Common myeloid progenitor, CD34-positive (primary cell): ENCODE data around the gene TMEM198.

ENCODE experiments used
- CTCF ChIA-PET: fragments of 350-600 bp; sonication (Branson Sonifier 250); formaldehyde crosslinking; loops from one replicate; lab custom pipeline; 2021; ENCODE audit warnings: antibody characterized with exemption; lab: Charles Lee
- POLR2A ChIA-PET: fragments of 350-600 bp; sonication (Branson Sonifier 250); formaldehyde crosslinking; loops from one replicate; lab custom pipeline; 2021; ENCODE audit warnings: antibody characterized with exemption; lab: Charles Lee
- DNase-seq, 3 donors: peaks; one replicate each; pipeline versions ENCODE4 v3.0.0 to v3.0.0-alpha.2; 2013
- H3K27ac ChIP-seq, 2 experiments: 1 replicate in 1 of 2; 2 replicates in 1 of 2; pipeline ENCODE4 v1.7.0; 2013; ENCODE audit warnings: inconsistent platforms in 2 of 2, low read length in 2 of 2, mild to moderate bottlenecking in 2 of 2, low read depth in 1 of 2, moderate library complexity in 1 of 2; ENCODE audit not compliant: severe bottlenecking in 2 of 2, insufficient read depth in 1 of 2, poor library complexity in 1 of 2
- H3K27me3 ChIP-seq, 5 experiments: replicated peaks in 2 of 5; 1 replicate in 3 of 5; 2 replicates in 2 of 5; pipeline versions ENCODE4 v1.6.1 to v1.7.0; 2013; ENCODE audit warnings: low read length in 4 of 5, mild to moderate bottlenecking in 2 of 5, moderate library complexity in 2 of 5, inconsistent platforms in 1 of 5; ENCODE audit not compliant: insufficient read depth in 5 of 5, control insufficient read depth in 4 of 5
- H3K36me3 ChIP-seq, 4 experiments: 1 replicate in 2 of 4; 2 replicates in 2 of 4; pipeline versions ENCODE4 v1.6.1 to v1.7.0; 2013; ENCODE audit warnings: low read length in 3 of 4, control low read depth in 1 of 4, mild to moderate bottlenecking in 1 of 4; ENCODE audit not compliant: control insufficient read depth in 4 of 4, insufficient read depth in 4 of 4
- H3K4me1 ChIP-seq, 4 experiments: 1 replicate in 3 of 4; 2 replicates in 1 of 4; pipeline versions ENCODE4 v1.6.1 to v1.7.1; 2013; ENCODE audit warnings: low read length in 3 of 4, mild to moderate bottlenecking in 3 of 4, control low read depth in 1 of 4, inconsistent platforms in 1 of 4, moderate library complexity in 1 of 4; ENCODE audit not compliant: control insufficient read depth in 4 of 4, insufficient read depth in 4 of 4; ENCODE audit errors: control extremely low read depth in 1 of 4
- H3K4me3 ChIP-seq, 7 experiments: 1 replicate in 4 of 7; 2 replicates in 3 of 7; pipeline versions ENCODE4 v1.5.1 to v1.7.0; 2013; ENCODE audit warnings: mild to moderate bottlenecking in 7 of 7, low read length in 6 of 7, moderate library complexity in 6 of 7, inconsistent platforms in 2 of 7, low read depth in 2 of 7, control low read depth in 1 of 7; ENCODE audit not compliant: insufficient read depth in 4 of 7, control insufficient read depth in 1 of 7; ENCODE audit errors: extremely low read depth in 1 of 7
- H3K9me3 ChIP-seq, 5 experiments: 1 replicate in 4 of 5; 2 replicates in 1 of 5; pipeline versions ENCODE4 v1.6.1 to v1.7.1; 2013; ENCODE audit warnings: low read length in 4 of 5, mild to moderate bottlenecking in 2 of 5, inconsistent platforms in 1 of 5, low read depth in 1 of 5, moderate library complexity in 1 of 5; ENCODE audit not compliant: control insufficient read depth in 4 of 5, insufficient read depth in 2 of 5; ENCODE audit errors: control extremely low read depth in 1 of 5
- WGBS: methylation state at CpG from one replicate; pipeline ENCODE4 v1.1.5; 2013; ENCODE audit not compliant: insufficient coverage; 5-methylcytosine and 5-hydroxymethylcytosine counted together

TMEM198 gene

DNA sequence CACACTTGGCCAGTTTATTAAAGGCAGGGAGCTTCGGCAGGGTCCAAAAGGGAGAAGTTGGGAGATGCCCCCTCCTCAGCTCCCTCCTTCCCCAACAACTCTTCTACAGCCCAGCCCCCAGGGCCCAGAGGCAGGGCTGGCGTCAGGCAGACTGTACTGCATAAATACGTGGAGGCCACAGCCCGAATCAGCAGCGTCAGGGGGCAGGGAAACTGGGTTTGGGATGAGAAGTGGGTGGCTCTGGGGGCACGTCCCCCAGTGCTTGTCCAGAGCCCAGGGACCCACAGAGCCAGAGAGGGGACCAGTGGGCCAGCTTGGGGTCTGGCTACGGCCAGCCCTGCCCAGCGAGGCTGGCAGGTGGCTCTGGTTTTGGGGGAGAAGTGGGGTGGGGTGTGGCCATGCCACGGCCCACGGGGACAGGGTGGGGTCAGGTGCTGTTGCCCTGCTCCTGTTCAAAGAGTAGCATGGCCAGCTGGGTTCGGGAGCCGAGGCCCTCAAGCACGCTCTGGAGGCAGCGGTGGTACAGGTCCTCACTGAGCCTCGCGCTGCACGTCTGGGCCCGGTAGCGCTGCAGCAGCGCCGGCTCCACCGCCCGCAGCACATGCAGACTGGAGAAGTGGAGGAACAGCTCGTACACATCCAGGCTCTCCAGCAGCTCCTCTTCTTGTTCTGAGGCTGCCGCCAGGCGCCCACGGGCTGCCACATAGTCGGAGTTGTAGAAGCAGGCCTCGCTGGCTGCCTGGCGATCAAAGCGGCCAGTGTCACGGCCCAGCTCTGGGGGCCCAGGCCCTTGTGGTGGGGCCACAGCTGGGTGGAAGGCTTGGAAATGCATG is 4.7 kb upstream of the TMEM198 start:
- DNase-seq = no peak
- H3K4me1 ChIP-seq = peaks cover 0 to 24% (median 20%) of the 10 kb centered on the region in 4 experiments
- ChIA-PET POLR2A (no interaction called here), CTCF (interaction anchor here (0.6 to 43.1 kb wide), 9 partner anchors 12 to 151 kb away, joined by 3 to 1724 read pairs (median 37); partner anchors contain the start of genes ASIC4 and GMPPA)
- peaks cover 0 to 15% (median 14%) of the 10 kb centered on the region in 5 experiments for H3K27me3 ChIP-seq
- no peaks in the 10 kb centered on the region for H3K36me3 ChIP-seq
- H3K4me3 ChIP-seq = no peak overlapping the region
- 98% methylated on average over 27 of the region's 32 CpGs for WGBS
- H3K27ac ChIP-seq = no peak overlapping the region
- no peaks in the 10 kb centered on the region for H3K9me3 ChIP-seq

DNA sequence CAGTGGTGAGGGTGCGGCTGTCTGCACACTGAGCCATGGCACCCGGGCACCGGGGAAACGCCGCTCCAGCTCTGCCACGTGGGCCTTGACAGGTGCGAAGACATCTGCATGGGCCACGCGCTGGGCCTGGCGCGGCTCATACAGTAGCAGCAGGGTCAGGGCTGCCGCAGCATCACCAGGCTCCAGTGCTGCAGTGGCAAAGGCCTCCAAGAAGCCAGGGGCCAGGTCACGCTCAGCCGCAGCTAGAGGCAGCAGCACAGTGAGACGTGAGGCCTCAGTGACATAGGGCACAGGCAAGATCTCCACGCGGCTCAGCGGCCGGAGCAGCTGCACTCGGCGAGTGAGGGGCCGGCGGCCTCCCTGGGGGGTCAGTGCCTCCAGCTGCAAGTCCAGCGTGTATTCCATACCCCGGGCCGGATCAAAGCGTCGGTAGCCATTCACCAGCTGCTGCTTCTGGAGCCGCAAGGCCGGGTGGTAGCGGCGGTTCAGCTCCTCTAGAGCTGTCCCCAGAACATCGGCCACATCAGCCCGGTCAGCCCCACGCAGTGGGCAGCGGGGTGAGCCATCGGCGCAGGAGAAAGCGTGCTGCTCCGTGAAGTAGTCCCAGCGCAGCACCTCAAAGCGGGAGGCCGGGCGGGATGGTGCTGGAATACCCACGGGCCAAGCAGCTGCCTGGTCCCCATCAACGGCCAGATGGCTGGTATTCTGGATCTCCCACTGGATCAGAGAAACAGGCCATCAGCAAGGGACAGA is 3.7 kb upstream of the TMEM198 start:
- CTCF ChIA-PET = interaction anchor here (1.0 to 43.1 kb wide), 15 partner anchors 12 to 150 kb away, joined by 3 to 1724 read pairs (median 13); partner anchors contain the start of genes ASIC4, GMPPA, INHA and OBSL1
- Histone ChIP-seq H3K4me1 (peaks cover 0 to 29% (median 23%) of the 10 kb centered on the region in 4 experiments), H3K4me3 (no peak overlapping the region), H3K27me3 (peaks cover 0 to 23% (median 22%) of the 10 kb centered on the region in 5 experiments), H3K9me3 (no peaks in the 10 kb centered on the region), H3K36me3 (no peaks in the 10 kb centered on the region), H3K27ac (no peak overlapping the region)
- WGBS = 97% methylated on average over 45 of the region's 46 CpGs
- POLR2A ChIA-PET = no interaction called here
- DNase-seq = no peak

DNA sequence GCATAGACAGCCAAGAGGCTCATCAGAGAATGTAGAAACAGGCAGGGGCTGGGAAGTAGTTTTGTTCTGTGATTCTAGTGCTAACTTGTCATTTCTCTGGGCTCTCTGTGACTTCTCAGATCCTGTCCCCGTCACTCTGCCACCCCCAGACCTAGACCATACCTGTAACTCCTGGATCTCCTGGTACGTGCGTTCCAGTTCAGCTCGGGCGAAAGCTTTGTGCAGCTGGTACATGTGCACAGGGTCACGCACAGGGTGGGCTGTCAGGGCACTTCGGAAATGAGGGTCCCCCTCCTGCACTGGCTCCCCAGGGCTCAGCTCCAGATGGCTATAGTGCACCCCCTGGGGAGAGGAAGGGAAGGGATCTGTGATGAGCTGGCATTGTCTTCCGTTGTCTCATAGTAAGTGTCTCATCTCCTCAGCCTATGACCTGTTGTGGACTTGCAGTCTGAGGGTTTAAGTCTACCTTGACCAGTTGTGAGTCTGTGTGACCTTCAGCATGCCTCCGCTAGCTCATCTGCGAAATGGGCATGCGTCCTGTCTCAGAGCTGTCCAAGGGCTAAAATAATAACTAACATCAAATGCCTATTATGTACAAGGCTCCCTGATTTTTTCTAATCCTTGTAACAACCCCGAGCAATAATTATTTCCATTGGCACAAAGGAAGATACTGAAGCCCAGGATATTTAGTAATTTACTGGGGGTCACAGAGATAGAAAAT is 2.9 kb upstream of the TMEM198 start:
- CTCF ChIA-PET = interaction anchor here (0.7 to 43.1 kb wide), 26 partner anchors 8 to 238 kb away, joined by 3 to 1724 read pairs (median 6); partner anchors contain the start of genes ASIC4, DNPEP, GMPPA and INHA
- H3K4me3 ChIP-seq = no peak overlapping the region
- H3K27ac ChIP-seq = no peak overlapping the region
- peaks cover 0 to 29% (median 23%) of the 10 kb centered on the region in 4 experiments for H3K4me1 ChIP-seq
- POLR2A ChIA-PET = no interaction called here
- H3K27me3 ChIP-seq = peaks cover 0 to 32% (median 27%) of the 10 kb centered on the region in 5 experiments
- H3K36me3 ChIP-seq = no peaks in the 10 kb centered on the region
- H3K9me3 ChIP-seq = no peaks in the 10 kb centered on the region
- WGBS = 88% methylated on average over 7 of the region's 12 CpGs
- no peak for DNase-seq

DNA sequence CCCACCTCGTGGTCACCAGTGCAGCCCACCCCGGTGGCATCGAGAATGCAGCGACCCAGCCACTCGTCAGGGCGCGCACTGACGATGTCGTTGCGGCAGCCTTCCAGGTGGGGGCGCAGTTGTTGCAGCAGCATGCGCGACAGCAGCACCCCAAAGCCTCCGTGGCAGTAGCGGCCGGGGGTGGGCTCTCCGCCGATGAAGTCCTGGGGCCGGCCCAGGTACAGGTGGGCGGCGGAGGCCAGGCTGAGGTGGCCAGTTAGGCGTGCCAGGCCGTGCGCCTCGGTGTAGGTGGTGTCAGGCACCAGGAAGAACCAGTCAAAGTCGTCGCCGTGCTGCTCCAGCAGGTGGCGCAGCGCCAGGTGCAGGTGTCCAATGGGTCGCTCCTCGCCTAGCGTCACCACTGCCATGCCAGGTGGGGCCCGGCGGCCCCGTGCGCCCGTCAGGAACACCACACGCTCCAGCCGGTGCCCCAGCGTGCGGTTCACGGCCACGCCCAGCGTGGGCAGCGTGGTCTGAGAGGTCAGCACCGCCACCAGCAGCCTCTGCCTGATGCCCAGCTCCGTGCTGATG is 2.1 kb upstream of the TMEM198 start:
- Histone ChIP-seq H3K4me3 (peak overlapping the region in 6 of 7 experiments; percentile 17 to 80 (median 62)), H3K27me3 (peaks cover 0 to 36% (median 24%) of the 10 kb centered on the region in 5 experiments), H3K36me3 (no peaks in the 10 kb centered on the region), H3K9me3 (no peaks in the 10 kb centered on the region), H3K27ac (no peak overlapping the region), H3K4me1 (peaks cover 0 to 29% (median 23%) of the 10 kb centered on the region in 4 experiments)
- DNase-seq = peak; percentile 84 to 88 (median 88)
- ChIA-PET CTCF (interaction anchor here (0.6 to 43.1 kb wide), 30 partner anchors 8 to 246 kb away, joined by 3 to 1724 read pairs (median 4); partner anchors contain the start of genes ASIC4, DNPEP, GMPPA and INHA), POLR2A (no interaction called here)
- WGBS = under 1% methylated on average over 31 of the region's 48 CpGs

DNA sequence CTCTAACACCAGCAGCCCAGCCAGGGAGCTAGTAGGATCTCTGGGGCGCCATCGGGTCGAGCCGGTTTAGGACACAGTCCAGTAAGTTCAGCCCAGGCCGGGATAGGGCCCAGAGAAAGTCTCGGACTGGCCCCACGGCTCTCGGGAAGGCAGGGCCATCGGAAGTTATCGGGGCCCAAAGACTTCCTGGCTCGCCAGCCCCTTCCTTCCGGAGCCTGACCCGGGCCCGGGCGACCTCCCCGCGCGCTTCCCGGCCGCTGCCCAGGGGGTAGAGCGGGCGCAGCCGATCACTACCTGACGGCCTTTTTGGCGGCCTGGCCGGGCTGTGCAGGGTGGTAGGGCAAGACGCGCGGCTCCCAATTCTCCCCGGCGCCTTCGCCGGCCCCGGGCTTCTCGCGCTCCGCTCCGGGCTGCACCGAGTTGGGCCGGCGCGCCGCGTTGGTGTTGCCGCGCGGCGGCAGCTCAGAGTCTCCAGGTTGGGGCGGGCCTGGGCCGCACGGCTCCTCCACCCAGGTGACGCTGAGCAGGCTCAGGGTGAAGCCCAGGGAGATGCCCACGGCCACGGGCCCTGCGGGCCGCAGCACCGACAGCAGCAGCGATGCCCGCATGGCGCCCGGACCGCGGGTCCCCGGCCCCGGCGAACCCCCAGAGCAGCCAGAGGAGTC is 765 bp upstream of the TMEM198 start:
- ChIA-PET POLR2A (no interaction called here), CTCF (interaction anchor here (0.9 to 43.1 kb wide), 10 partner anchors 9 to 156 kb away, joined by 3 to 1724 read pairs (median 30); partner anchors contain the start of genes ASIC4, DNPEP, GMPPA and INHA)
- Histone ChIP-seq H3K27ac (no peak overlapping the region), H3K9me3 (no peaks in the 10 kb centered on the region), H3K36me3 (no peaks in the 10 kb centered on the region), H3K4me3 (peak overlapping the region; percentile 19 to 79 (median 62)), H3K4me1 (peaks cover 0 to 29% (median 23%) of the 10 kb centered on the region in 4 experiments), H3K27me3 (peaks cover 0 to 38% (median 22%) of the 10 kb centered on the region in 5 experiments)
- peak in 1 of 3 donors; percentile 15 for DNase-seq
- under 1% methylated on average over 54 of the region's 66 CpGs for WGBS

DNA sequence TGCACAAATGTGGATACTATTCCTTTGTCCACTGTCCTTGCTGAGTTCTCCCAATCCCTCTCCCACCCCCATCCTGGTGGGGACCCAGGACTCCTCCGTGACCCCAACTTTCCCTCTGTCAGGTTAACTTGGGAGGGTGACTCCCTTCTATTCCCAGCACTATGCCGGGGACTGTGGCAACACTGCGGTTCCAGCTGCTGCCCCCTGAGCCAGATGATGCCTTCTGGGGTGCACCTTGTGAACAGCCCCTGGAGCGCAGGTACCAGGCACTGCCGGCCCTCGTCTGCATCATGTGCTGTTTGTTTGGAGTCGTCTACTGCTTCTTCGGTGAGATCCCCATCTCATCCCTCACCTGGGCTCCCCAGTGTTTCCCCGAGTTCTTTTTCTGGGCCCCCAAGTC is 739 bp downstream of the TMEM198 start:
- H3K27me3 ChIP-seq = peaks cover 0 to 38% (median 27%) of the 10 kb centered on the region in 5 experiments
- H3K9me3 ChIP-seq = no peaks in the 10 kb centered on the region
- ChIA-PET POLR2A (no interaction called here), CTCF (interaction anchor here (5.1 to 43.1 kb wide), 5 partner anchors 7 to 99 kb away, joined by 23 to 1724 read pairs (median 117); partner anchors contain the start of genes ASIC4, GMPPA and STK11IP)
- peak overlapping the region in 5 of 7 experiments; percentile 39 to 79 (median 71) for H3K4me3 ChIP-seq
- H3K27ac ChIP-seq = no peak overlapping the region
- no peak for DNase-seq
- no peaks in the 10 kb centered on the region for H3K36me3 ChIP-seq
- 47% methylated on average over 9 of the region's 9 CpGs for WGBS
- H3K4me1 ChIP-seq = peaks cover 0 to 29% (median 23%) of the 10 kb centered on the region in 4 experiments
